Testis (tissue), 2 donors: Measurements from ENCODE around the gene UTF1.

Experiments
- POLR2A ChIP-seq: fragments of 450-650 bp; IDR thresholded peaks from one replicate; pipeline ENCODE4 v1.6.1; 2017; ENCODE audit warnings: antibody characterized with exemption, mild to moderate bottlenecking, moderate library complexity
- TF ChIP-seq, protein P1 (sequence below), 3 experiments: fragments of 450-650 bp in 2 of 3; fragments of 200-600 bp in 1 of 3; sonication (generic) in 1 of 3; IDR thresholded peaks; one replicate each; pipeline ENCODE4 v1.5.1; 2016 to 2019; ENCODE audit warnings: antibody characterized with exemption in 3 of 3, mild to moderate bottlenecking in 2 of 3, moderate library complexity in 1 of 3

DNA sequence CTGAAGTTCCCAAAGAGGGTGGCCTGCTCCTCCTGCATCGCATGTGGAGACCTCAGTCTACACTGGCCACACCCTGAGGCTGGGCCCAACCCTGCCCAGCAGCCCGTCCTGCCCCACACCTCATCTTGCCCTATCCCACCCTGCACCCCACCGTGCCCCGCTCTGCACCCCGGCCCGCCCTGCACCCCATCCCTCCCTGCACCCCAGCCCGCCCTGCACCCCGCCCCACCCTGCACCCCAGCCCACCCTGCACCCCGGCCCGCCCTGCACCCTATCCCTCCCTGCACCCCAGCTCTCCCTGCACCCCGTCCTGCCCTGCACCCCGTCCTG lies 22.2 kb downstream of the UTF1 start:
- TF ChIP-seq, protein P1, sequence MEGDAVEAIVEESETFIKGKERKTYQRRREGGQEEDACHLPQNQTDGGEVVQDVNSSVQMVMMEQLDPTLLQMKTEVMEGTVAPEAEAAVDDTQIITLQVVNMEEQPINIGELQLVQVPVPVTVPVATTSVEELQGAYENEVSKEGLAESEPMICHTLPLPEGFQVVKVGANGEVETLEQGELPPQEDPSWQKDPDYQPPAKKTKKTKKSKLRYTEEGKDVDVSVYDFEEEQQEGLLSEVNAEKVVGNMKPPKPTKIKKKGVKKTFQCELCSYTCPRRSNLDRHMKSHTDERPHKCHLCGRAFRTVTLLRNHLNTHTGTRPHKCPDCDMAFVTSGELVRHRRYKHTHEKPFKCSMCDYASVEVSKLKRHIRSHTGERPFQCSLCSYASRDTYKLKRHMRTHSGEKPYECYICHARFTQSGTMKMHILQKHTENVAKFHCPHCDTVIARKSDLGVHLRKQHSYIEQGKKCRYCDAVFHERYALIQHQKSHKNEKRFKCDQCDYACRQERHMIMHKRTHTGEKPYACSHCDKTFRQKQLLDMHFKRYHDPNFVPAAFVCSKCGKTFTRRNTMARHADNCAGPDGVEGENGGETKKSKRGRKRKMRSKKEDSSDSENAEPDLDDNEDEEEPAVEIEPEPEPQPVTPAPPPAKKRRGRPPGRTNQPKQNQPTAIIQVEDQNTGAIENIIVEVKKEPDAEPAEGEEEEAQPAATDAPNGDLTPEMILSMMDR (IDR thresholded peaks at IDR 0.05): no peak
- no peak for TF ChIP-seq POLR2A
